IMR-90 (cell line): ENCODE data around the gene VPS37B. TPM values are rescaled to one million over a fixed set of nuclear protein-coding genes. Genes with fewer than 3 reads are reported as not detected.

Experiments used
- ATAC-seq: fragments of 200-7000 bp; cut with Tn5 transposase; 2 replicates; pipeline ENCODE4 v1.9.1; 2020; ENCODE audit warnings: low read depth, mild to moderate bottlenecking, moderate library complexity
- BruUV-seq: library from RNA; stranded (reverse); fragments of 400-500 nt; replicated peaks from 2 replicates; lab custom pipeline; 2021; lab: Mats Ljungman, UMichigan
- CTCF ChIA-PET: fragments of 300-600 bp; formaldehyde crosslinking; extraction: SDS; loops from one replicate; lab custom pipeline; 2021; ENCODE audit warnings: antibody characterized with exemption; lab: Yijun Ruan, JAX
- POLR2A ChIA-PET: fragments of 300-600 bp; sonication (Branson Sonifier 250); formaldehyde crosslinking; loops from one replicate; lab custom pipeline; 2022; ENCODE audit warnings: antibody characterized with exemption; ENCODE audit not compliant: unreplicated experiment; lab: Charles Lee
- DNase-seq: peaks from one replicate; pipeline ENCODE4 v3.0.0; 2013
- H2AFZ ChIP-seq: replicated peaks from 2 replicates; pipeline ENCODE3; 2013; ENCODE audit warnings: low read length, mild to moderate bottlenecking; ENCODE audit not compliant: poor library complexity
- H2AK5ac ChIP-seq: 2 replicates; pipeline ENCODE4 v1.6.1; 2013; ENCODE audit warnings: low read depth, low read length, inconsistent platforms
- H2AK9ac ChIP-seq: replicated peaks from 2 replicates; pipeline ENCODE3; 2013; ENCODE audit warnings: mild to moderate bottlenecking, low read depth, low read length, moderate library complexity; ENCODE audit not compliant: poor library complexity
- H2BK120ac ChIP-seq: 2 replicates; pipeline ENCODE4 v1.6.1; 2013; ENCODE audit warnings: low read depth, low read length, inconsistent platforms
- H2BK15ac ChIP-seq: 3 replicates; pipeline ENCODE4 v1.6.1; 2013; ENCODE audit warnings: low read depth, low read length, inconsistent platforms
- H2BK20ac ChIP-seq: 2 replicates; pipeline ENCODE4 v1.6.1; 2013; ENCODE audit warnings: low read depth, mild to moderate bottlenecking, inconsistent platforms, low read length, moderate library complexity
- H2BK5ac ChIP-seq: 2 replicates; pipeline ENCODE4 v1.6.1; 2013; ENCODE audit warnings: mild to moderate bottlenecking, low read depth, low read length, inconsistent platforms; ENCODE audit not compliant: poor library complexity, severe bottlenecking
- H3K14ac ChIP-seq: replicated peaks from 2 replicates; pipeline ENCODE4 v1.6.1; 2013; ENCODE audit warnings: low read depth, low read length, inconsistent platforms
- H3K18ac ChIP-seq: 2 replicates; pipeline ENCODE4 v1.6.1; 2013; ENCODE audit warnings: low read depth, low read length, control low read depth
- H3K23ac ChIP-seq: 2 replicates; pipeline ENCODE4 v1.6.1; 2013; ENCODE audit warnings: low read depth, low read length, inconsistent platforms
- H3K27ac ChIP-seq: 2 replicates; pipeline ENCODE4 v1.5.1; 2013; ENCODE audit warnings: mild to moderate bottlenecking, control low read depth, low read length; ENCODE audit not compliant: insufficient read depth
- H3K27me3 ChIP-seq: 2 replicates; pipeline ENCODE4 v1.6.1; 2013; ENCODE audit warnings: low read length; ENCODE audit not compliant: control insufficient read depth, insufficient read depth
- H3K36me3 ChIP-seq: 2 replicates; pipeline ENCODE4 v1.6.1; 2013; ENCODE audit warnings: low read length, mixed read lengths; ENCODE audit not compliant: control insufficient read depth, insufficient read depth
- H3K4ac ChIP-seq: 2 replicates; pipeline ENCODE4 v1.6.1; 2013; ENCODE audit warnings: low read depth, low read length, inconsistent platforms
- H3K4me1 ChIP-seq: 2 replicates; pipeline ENCODE4 v1.6.1; 2013; ENCODE audit warnings: low read length, mixed read lengths; ENCODE audit not compliant: control insufficient read depth, insufficient read depth
- H3K4me2 ChIP-seq: 2 replicates; pipeline ENCODE4 v1.6.1; 2013; ENCODE audit warnings: low read depth, mild to moderate bottlenecking, control low read depth, low read length, moderate library complexity
- H3K4me3 ChIP-seq: 2 replicates; pipeline ENCODE4 v1.5.1; 2013; ENCODE audit warnings: low read depth, mild to moderate bottlenecking, control low read depth, low read length, moderate library complexity; ENCODE audit not compliant: insufficient read depth
- H3K56ac ChIP-seq: 2 replicates; pipeline ENCODE4 v1.6.1; 2013; ENCODE audit warnings: low read length, inconsistent platforms; ENCODE audit not compliant: insufficient read depth; ENCODE audit errors: extremely low read depth
- H3K79me1 ChIP-seq, 2 experiments: 2 replicates each; pipeline ENCODE4 v1.6.1; 2013; ENCODE audit warnings: low read length in 2 of 2, inconsistent platforms in 1 of 2, low read depth in 1 of 2
- H3K9ac ChIP-seq: 2 replicates; pipeline ENCODE4 v1.6.1; 2013; ENCODE audit warnings: low read depth, low read length, control low read depth
- H3K9me1 ChIP-seq: 2 replicates; pipeline ENCODE4 v1.6.1; 2013; ENCODE audit warnings: low read length, inconsistent platforms; ENCODE audit not compliant: insufficient read depth
- H3K9me3 ChIP-seq: 2 replicates; pipeline ENCODE4 v1.6.1; 2013; ENCODE audit warnings: low read length; ENCODE audit not compliant: control insufficient read depth, insufficient read depth
- H4K20me1 ChIP-seq: 2 replicates; pipeline ENCODE4 v1.6.1; 2013; ENCODE audit warnings: low read length, inconsistent platforms; ENCODE audit not compliant: insufficient read depth
- H4K5ac ChIP-seq: 2 replicates; pipeline ENCODE4 v1.6.1; 2013; ENCODE audit warnings: mild to moderate bottlenecking, low read depth, low read length, control low read depth
- H4K8ac ChIP-seq, 2 experiments: 2 replicates each; pipeline ENCODE4 v1.6.1; 2013; ENCODE audit warnings: low read depth in 2 of 2, low read length in 2 of 2, control low read depth in 1 of 2, inconsistent platforms in 1 of 2
- H4K91ac ChIP-seq: 2 replicates; pipeline ENCODE4 v1.6.1; 2013; ENCODE audit warnings: low read depth, low read length, inconsistent platforms; ENCODE audit not compliant: insufficient read depth
- BHLHE40 ChIP-seq: fragments of 150-350 bp; IDR thresholded peaks from 2 replicates; pipeline ENCODE4 v1.6.1; 2016; ENCODE audit warnings: mild to moderate bottlenecking, low read depth, low read length
- CEBPB ChIP-seq: IDR thresholded peaks from 2 replicates; pipeline ENCODE4 v1.6.1; 2012; ENCODE audit warnings: low read depth, low read length, improper control_type of control experiment
- CHD1 ChIP-seq: IDR thresholded peaks from 2 replicates; pipeline ENCODE4 v1.6.1; 2012; ENCODE audit warnings: low read depth, low read length, improper control_type of control experiment
- FOS ChIP-seq: fragments of 150-350 bp; IDR thresholded peaks from 2 replicates; pipeline ENCODE4 v1.6.1; 2016; ENCODE audit warnings: low read depth, low read length
- MXI1 ChIP-seq: IDR thresholded peaks from 2 replicates; pipeline ENCODE4 v1.6.1; 2012; ENCODE audit warnings: low read depth, mild to moderate bottlenecking, low read length, moderate library complexity, borderline replicate concordance
- SMC3 ChIP-seq: fragments of 150-350 bp; IDR thresholded peaks from 2 replicates; pipeline ENCODE4 v1.6.1; 2016; ENCODE audit warnings: low read depth, mild to moderate bottlenecking, antibody characterized with exemption, low read length, moderate library complexity
- WGBS, 2 experiments: methylation state at CpG; one replicate each; pipeline versions ENCODE4 v1.1.5 to v1.1.7; 2013; ENCODE audit warnings: missing lambda C conversion rate in 2 of 2; ENCODE audit not compliant: insufficient read length in 1 of 2; ENCODE audit errors: extremely low coverage in 2 of 2; 5-methylcytosine and 5-hydroxymethylcytosine counted together
- dilution Hi-C: fragments of 300-500 bp; cut with HindIII; formaldehyde crosslinking; loops from one replicate; pipeline ENCODE4 v1.14.3; 2018; ENCODE audit warnings: low sequenced_read_pairs; ENCODE audit not compliant: unreplicated experiment
- in situ Hi-C: fragments of 300-500 bp; cut with MboI; formaldehyde crosslinking; loops from 3 replicates; pipeline ENCODE4 v1.14.3; 2019; ENCODE audit warnings: low sequenced_read_pairs, inconsistent platforms, mixed read lengths
- intact Hi-C: fragments of 100-400 bp; cut with micrococcal nuclease; formaldehyde crosslinking; loops from 2 replicates; pipeline ENCODE4 v1.10.0; 2022
- polyA plus RNA-seq, 3 experiments: library from polyadenylated mRNA; depleted of rRNA; stranded (reverse); fragments of >200 nt; gene quantifications; 2 replicates each; pipeline ENCODE4 v1.2.3, GENCODE V29; 2012; ENCODE audit warnings: low replicate concordance in 1 of 3
- total RNA-seq: library from RNA; depleted of rRNA; stranded (reverse); fragments of >200 nt; gene quantifications from 2 replicates; pipeline ENCODE4 v1.2.3, GENCODE V29; 2012
- TF ChIP-seq, protein P1 (sequence below): fragments of 150-350 bp; IDR thresholded peaks from 2 replicates; pipeline ENCODE4 v1.6.1; 2017; ENCODE audit warnings: mild to moderate bottlenecking, antibody characterized with exemption, low read length, low read depth
- TF ChIP-seq, protein P2 (sequence below): fragments of 150-350 bp; IDR thresholded peaks from 2 replicates; pipeline ENCODE4 v1.6.1; 2016; ENCODE audit warnings: low read depth, mild to moderate bottlenecking, low read length, moderate library complexity, borderline replicate concordance

The VPS37B gene
- total and polyA plus RNA-seq, 2 of the 4 experiments (the other 2 are of a cell fraction), result 8.6 to 25.7 TPM

DNA sequence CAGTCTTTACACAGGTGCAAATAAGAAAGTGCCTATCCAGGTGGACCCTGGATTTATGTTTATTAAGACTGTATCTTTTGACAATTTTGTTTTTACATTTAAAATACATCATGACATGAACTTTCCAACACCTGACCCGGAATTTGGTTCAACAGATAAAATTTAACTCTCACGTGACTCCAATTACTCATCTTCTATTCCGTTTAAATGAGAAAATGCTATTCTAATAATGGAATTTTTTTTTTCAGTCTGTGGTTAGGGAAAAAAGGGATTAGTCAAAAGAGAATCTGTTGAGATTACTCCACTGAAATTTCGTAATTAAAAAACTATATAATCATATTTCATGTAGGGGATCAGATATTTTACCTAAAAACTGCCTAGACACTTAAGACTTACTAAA, 11.1 kb downstream of the VPS37B start:
- H3K4me1 ChIP-seq, result peaks cover 33% of the 10 kb centered on the region
- H4K91ac ChIP-seq, result no peak overlapping the region
- dilution Hi-C loops (no loop called here), intact Hi-C loops (no loop called here), in situ Hi-C loops (no loop called here)
- H3K9me1 ChIP-seq, result peaks cover 44% of the 10 kb centered on the region
- H2BK5ac ChIP-seq, result no peak overlapping the region
- no peak overlapping the region for H3K14ac ChIP-seq
- H4K20me1 ChIP-seq, result peaks cover 84% of the 10 kb centered on the region
- no peak overlapping the region for H3K56ac ChIP-seq
- TF ChIP-seq MXI1 (no peak), CHD1 (no peak), CEBPB (peak; percentile 8; the same call in 1 of the 2 replicates), SMC3 (no peak), BHLHE40 (peak; percentile 68; the same call in 1 of the 2 replicates), FOS (no peak)
- TF ChIP-seq, protein P1, sequence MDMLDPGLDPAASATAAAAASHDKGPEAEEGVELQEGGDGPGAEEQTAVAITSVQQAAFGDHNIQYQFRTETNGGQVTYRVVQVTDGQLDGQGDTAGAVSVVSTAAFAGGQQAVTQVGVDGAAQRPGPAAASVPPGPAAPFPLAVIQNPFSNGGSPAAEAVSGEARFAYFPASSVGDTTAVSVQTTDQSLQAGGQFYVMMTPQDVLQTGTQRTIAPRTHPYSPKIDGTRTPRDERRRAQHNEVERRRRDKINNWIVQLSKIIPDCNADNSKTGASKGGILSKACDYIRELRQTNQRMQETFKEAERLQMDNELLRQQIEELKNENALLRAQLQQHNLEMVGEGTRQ, result peak; percentile 36; the same call in 1 of the 2 replicates
- TF ChIP-seq, protein P2, sequence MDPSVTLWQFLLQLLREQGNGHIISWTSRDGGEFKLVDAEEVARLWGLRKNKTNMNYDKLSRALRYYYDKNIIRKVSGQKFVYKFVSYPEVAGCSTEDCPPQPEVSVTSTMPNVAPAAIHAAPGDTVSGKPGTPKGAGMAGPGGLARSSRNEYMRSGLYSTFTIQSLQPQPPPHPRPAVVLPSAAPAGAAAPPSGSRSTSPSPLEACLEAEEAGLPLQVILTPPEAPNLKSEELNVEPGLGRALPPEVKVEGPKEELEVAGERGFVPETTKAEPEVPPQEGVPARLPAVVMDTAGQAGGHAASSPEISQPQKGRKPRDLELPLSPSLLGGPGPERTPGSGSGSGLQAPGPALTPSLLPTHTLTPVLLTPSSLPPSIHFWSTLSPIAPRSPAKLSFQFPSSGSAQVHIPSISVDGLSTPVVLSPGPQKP, result no peak
- H2BK120ac ChIP-seq, result no peak overlapping the region
- H3K4ac ChIP-seq, result no peak overlapping the region
- no peak overlapping the region for H3K27ac ChIP-seq
- no peak overlapping the region for H2AK9ac ChIP-seq
- no peak overlapping the region for H3K9ac ChIP-seq
- no peak overlapping the region for H4K5ac ChIP-seq
- no peaks in the 10 kb centered on the region for H3K36me3 ChIP-seq
- no peak overlapping the region for H2AK5ac ChIP-seq
- no peak overlapping the region for H3K4me3 ChIP-seq
- H2BK15ac ChIP-seq, result no peak overlapping the region
- BruUV-seq, result no TSS peak
- no peaks in the 10 kb centered on the region for H3K9me3 ChIP-seq
- DNase-seq, result peak; percentile 17
- no CpG with 5 or more reads among the region's 4 CpGs for WGBS, 2 experiments
- no peak overlapping the region for H2AFZ ChIP-seq
- H2BK20ac ChIP-seq, result no peak overlapping the region
- peaks cover 23 to 85% of the 10 kb centered on the region in 2 experiments; a peak in 3 of 4 replicates for H3K79me1 ChIP-seq
- POLR2A ChIA-PET, result interaction anchor here (0.6 kb wide), 1 partner anchor 69 kb away, joined by 12 read pairs; no protein-coding TSS in a partner anchor
- no peak for ATAC-seq
- H3K23ac ChIP-seq, result no peak overlapping the region
- H3K18ac ChIP-seq, result no peak overlapping the region
- no peak overlapping the region for H4K8ac ChIP-seq
- H3K27me3 ChIP-seq, result no peaks in the 10 kb centered on the region
- CTCF ChIA-PET, result interaction anchor here (0.7 kb wide), 1 partner anchor 13 kb away, joined by 8 read pairs; no protein-coding TSS in a partner anchor
- H3K4me2 ChIP-seq, result no peak overlapping the region
